AML-193 (cell line): ENCODE data around the gene GRM4.

Source experiments
- DNase-seq, 2 experiments: peaks; one replicate each; lab custom pipeline; 2025; lab: John Stamatoyannopoulos, UW

The GRM4 gene

DNA sequence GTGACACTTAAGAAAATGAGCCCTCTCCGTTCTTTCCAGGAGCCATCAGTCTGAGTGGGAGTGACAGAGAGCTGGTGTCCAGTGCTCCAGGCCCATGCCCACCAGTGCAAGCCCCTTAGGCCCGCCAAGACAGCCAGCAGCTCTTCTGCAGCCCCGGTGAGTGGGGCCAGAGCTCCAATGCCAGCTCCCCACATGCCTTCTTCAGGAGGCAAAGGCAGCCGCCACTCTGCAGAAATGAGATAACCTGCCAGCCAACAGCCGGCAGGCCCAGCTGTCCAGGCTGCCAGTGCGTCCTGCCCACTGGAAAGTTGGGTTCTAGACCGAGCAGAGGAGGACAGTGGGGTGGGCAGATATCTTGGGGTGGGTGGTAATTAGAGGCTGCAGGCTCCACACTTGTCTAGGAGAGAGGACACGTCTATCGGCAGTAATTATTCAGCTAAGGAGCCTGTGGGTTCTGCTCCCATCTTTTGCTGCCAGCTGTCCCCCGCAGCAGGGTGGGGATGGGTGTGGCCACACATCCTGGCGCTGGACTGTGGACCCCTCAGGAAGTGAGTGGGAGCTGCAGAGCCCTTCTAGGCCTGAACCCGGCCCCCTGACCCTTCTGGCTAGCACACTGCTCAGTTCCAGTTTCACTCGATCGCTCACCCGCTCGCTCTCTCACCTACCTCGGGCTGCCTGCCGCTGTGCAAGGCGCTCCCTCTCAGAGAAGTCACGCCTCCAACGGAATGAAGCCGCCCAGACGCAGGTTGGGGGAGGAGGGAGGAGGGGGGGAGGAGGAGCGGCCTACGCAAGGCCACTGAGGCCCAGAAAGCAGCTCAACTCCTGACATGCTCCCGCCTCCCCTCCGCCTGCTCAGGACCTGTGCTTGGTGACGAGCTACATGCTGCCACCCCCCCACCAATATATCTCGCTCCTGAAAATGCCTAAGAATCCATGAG is 3.6 kb downstream of the GRM4 start:
- no peak for DNase-seq

DNA sequence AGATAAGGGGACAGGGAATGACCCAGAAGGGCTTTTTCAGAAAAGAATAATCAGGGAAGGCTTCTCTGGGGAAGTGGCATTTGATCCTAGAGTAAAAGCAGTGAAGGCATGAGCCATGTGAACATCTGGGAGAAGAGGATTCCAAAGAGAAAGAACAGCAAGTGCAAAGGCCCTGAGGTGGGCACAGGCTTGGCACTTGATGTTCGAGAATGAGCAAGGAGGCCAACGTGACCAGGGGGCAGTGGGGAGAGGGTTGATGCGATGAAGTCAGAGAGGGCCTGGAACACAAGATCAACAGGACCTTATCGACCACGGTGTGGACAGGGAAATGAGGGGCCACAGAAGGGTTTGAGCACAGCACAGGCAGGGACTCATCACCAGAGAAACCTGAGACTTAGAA is 5.8 kb downstream of the GRM4 start:
- no peak for DNase-seq

DNA sequence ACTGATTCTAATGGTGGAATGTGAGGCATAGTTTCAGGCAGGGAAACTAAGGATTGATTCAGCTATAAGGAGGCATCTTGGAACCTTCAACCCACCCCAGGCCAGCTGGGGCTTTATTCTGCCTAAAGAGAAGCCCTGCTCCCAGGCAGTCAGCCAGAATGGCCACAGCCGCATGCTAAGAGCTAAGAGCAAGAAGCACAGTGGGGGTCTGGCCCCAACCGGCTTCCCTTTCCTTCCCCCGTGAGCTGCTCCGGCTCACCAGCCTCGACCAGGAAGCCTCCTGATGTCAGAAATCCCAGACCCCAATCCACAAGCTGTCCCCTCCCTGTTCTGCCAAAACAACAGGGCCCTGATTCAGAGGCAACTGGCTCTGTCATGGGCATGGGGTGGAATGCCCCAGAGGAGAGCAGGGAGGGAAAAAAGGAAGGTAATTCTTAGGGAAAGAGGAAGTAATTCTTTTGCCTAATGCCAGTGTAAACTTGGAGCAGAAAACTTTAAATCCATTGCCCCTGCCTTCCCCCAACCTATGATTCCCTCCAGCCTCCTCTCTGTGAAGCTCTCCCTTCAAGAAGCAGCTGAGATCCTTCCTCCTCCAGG is 6.9 kb downstream of the GRM4 start:
- DNase-seq = no peak

DNA sequence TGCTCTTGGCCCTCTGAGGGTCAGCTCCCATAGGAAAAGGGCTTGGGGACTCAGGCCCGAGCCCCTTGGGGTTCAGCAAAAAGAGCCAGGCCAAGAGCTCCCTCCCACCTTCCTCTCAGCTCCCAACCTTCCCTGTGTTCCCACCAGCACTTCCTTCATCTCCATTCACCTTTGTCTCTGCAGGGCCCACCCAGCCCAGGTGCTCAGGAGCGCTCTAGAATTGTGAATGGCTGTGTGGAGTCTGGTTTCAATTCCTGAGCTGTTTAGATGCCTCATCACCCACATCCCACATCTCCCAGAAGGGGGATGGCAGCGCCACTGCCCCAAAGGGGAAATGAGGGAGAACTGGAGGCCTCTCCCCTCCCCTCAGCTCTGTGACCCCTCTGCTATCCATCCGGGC is 7.7 kb downstream of the GRM4 start:
- DNase-seq = no peak

DNA sequence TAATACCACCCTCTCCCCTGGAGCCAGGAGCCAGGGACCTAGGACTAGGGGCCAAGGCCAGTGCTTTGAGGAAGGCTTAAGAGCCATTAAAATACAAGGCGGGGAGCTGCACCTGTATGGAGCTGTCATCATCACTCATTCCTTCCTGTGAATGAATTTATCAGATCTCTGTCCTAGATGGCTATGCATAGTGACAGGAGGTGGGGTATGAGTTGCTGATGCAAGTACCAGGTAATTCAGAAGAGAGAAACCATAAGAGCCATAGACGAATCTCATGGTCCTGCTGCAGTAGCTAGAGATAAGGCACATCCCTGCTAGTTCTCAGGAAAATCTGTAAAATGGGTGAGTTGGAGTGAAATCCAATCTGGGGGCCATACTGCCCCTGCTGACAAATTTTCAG is 10.3 kb downstream of the GRM4 start:
- no peak for DNase-seq

DNA sequence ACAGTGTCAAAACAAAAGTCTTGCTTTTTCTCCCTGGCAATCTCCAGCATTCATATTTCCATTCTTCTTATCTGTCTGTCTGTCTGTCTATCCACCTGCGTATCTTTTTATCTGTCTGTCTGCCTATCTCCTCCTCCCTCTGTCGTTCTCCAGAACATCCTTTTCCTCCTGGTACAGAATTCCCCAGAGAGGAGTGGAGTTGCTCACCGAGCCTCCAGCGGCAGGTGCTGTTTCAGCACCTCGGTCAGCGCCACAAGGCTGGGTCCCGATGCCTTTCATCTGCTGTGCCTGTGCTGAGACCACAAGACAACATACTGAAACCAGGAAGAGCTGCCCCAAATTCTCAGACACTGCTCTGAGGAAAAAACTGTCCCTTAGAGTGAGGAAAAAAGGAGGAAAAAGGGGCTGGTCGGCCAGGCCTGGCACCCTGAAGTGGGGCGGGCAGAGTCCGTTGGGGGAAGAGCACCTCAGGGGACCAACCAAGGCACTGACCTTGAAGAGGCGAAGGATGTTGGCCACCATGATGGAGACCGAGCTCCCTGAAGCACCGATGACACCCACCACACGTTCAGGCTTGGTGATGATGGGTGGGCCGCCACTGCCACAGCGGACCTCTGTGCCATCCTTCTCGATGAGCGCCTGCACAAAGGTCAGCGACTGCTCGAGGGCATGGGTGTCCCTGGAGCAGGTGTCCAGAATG is 13.3 kb downstream of the GRM4 start:
- DNase-seq = peak in 1 of 2 experiments; percentile 9

DNA sequence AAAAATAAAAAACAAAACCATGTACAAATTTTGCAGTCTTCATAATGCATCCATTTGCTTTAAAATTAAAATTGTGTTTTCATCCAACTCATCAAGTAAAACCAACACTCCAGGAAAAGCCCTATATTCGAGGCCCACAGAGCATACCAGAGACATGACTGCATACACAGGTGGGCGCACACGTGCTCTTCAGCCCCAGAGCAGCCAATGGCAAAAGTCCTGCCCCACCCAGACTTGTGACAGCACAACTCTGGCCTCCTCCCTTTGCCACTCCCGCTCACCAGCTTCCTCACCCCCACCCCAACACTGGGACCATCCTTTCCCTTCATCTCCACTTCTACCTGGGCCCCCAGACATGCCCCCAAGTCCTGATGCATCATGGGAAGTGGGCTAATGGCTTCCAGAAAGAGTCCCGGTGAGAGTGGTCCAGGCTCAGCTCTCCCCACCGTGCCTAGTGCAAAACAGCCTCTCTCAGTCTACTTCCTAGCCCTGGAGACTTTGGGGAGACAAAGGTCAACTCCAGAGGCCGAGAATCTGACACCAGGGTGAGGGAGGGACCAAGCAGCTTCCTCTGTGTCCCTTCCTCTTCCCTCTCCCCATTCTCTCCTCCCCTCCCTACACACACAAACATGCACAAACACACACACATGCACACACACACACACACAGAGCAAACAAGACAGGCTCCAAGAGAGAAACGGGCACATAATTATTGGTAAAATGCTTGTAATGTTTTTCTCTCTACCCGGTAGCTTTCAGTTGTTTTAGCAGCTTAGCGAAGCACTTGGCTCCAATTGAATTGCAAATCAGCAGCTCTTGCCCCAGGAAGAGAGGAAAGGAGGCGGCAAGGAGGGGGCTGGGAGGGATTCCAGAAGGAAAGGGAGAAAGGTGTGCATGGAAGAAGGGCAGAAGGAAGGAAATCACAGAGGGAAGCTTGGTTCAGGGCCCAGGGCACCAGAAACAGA is 14.3 kb downstream of the GRM4 start:
- DNase-seq = no peak

DNA sequence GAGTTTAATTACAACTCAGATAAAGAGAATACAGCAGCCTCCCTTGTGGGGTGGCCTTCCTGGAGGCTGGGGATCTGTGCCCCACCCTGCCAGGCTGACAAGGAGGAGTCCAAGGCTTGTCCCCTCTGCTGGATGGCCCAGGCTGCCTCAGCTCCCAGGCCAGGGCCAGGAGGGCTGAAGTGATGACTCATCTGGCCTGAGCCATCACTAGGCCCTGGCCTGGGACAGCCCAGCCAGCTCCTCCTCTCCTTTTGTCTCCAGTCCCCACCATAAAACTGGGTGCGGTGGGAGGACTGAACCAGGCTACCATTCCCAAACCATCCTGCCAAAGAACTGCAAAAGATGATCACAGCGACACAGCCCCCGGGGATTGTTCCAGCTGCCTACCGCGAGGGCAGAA is 15.0 kb downstream of the GRM4 start:
- no peak for DNase-seq

DNA sequence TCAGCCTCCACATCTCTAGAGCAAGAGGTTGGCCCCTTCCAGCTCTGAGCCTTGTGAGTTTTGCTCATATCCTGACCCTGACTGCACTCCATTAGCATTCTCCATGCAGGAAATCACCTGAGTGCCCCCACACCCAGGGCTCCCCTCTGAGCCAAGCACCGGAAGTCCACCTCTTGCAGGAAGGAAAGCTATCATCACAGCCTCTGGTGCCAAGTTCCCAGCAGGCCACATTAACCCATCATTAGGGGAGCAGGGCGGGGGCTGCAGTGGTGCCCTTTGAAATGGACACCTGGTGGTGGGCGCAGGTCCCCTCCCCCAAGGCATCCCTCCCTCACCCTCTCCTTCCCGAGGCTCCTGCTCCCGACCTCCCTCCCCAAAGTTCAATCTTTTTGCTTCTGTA is 16.1 kb downstream of the GRM4 start:
- no peak for DNase-seq

DNA sequence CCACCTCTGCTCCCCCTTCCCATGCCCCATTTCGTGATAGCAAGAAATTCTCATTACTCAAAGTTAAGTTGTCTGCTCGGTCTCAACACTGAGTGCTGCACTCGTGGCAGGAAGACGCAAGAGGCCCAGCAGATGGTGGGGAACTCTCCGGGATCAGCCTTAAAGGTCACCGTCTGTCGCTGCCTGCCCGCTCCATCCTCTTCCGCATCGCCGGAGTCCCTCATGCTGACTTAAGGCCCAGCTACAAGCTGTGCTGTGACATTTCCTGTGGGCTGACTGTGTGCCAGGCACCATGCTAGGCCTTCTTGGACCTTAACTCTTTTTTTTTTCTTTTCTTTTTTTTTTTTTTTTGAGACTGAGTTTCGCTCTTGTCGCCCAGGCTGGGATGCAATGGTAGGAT is 17.8 kb downstream of the GRM4 start:
- DNase-seq = no peak

DNA sequence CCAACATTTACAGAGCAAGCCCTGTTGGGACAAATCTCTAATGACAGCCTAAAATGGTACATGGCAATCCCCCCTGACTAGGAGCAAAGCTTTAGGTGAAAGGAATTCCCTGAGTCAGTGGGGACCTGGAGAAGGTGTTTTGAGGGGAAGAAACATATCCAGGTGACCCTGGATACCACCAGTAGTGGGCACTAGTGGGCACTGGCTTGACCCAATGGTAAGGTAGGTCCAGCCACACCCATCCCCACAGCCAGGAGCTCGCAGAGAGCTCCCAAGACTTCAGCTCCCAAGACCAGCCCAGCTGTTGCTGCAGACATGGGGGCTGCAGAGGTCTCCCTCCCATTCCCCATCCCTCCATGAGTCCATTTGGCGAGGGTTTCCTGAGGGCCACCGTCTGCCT is 19.5 kb downstream of the GRM4 start:
- DNase-seq = no peak

DNA sequence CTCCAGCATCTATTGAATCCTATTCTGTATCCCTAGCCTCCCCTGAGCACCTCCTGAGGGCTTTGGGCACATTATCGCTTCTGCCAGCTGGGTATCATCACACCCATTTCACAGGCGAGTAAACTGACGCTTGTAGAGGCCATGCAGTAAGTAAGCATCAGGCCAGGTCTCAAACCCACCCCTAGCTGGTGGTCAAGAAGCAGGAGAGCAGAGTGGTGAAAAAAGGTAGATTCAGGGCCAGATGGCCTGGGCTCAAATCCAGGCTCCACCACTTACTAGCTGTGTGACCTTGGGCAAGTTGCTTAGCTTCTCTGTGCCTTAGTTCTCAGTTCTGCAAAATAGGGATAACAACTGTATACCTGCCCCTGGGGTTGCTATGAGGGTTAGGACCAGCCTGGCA is 19.9 kb downstream of the GRM4 start:
- DNase-seq = no peak

DNA sequence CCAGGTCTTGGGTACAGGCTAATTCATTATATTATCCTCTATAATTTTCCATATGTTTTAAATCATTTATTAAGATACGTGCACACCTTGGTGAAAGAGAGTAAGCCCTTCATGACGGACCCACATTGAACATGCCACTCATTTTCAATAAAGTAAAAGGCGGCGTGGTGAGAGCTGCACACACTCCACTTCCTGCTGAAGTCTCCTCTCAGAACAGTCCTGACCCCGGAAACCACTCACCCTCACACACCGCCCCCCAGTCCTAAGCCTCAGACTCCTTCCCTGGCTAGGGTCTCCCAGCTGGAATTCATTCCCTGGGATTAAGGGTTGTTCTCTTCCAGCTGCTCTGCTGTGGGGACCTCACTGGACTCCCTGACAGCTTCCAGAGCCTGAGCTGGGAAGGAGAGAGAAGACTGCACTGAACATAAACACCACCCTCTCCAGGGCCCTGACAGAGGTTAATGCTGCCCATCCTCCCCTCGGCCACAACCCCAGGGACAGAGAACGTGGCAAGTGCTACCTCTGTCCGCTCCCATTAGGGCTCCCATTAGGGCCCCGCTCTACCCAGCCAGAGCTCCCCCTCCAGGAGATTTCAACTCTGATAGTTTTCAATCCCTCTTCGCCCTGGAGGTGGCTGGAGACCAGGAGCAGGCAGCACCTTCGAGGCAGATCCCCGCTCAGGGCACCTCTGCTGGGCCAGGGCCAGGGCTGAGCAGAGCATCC is 24.8 kb downstream of the GRM4 start:
- no peak for DNase-seq

DNA sequence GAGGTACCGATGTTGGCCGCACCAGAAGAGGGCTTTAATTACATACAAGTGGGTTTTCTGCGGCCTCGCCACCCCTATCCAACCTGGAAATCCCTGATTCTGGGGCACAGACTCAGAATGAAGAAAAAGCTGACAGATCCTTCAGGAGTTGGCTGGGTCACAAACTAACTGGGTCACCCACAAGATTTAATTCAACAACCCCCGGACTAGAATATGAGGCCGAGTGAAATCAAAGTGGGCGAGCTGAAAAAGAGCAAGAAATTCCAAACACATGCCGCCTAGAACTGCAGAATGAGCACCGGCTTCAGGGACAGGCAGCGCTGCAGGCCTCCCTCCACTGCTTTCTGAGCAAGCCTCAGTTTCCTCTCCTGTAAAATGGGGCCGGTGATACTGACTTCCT is 30.0 kb downstream of the GRM4 start:
- no peak for DNase-seq

DNA sequence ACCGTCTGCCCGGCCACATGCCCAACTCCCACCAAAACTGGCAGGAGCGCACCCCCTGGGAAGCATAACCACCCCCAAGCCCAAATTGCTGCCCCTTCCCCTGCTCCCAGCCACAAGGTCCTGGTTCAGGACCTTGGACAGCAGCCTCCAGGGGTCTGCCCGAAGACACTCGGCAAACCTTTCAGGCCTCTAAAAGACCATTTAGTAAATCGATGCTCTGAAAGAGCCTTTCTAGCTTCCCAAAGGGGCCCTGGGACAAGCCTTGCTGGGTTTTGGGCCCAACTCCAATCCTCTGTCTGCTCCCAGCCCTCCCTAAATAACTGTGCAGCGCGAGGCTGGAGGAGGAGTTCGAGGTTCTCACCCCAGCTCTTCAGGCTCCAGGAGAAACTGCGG is 30.5 kb downstream of the GRM4 start:
- no peak for DNase-seq

DNA sequence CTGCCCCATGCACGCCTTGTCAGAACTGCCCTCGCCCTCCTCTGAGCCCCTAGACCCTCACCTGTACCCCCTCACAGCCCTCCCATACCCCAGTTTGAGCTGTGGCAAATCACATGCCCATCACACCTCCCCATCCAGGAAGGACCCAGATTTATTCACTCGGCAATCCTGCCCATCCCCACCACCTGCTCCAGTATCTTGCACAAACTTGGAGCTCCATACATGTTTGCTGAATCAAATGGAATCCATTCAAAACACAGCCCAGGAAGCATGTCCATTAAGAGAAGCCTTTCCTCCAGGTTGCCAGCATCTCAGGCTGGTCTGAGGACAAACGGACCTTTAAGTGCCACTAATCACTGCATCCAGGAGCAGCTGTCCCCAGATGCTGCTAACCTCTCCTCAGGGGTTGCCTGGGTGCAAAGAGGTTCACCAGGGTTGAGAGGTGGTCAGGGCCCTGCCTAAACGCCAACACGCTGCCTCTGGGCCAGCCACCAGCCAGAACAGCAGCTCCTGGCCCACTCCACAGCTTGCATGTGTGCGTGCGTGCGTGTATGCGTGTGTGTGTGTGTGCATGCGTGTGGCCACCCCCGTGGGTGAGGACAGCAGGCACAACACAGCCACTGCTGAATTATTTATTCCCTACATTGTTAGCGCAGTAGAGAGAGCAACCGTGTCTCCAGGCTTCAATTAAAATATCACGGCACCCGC is 31.0 kb downstream of the GRM4 start:
- DNase-seq = no peak

DNA sequence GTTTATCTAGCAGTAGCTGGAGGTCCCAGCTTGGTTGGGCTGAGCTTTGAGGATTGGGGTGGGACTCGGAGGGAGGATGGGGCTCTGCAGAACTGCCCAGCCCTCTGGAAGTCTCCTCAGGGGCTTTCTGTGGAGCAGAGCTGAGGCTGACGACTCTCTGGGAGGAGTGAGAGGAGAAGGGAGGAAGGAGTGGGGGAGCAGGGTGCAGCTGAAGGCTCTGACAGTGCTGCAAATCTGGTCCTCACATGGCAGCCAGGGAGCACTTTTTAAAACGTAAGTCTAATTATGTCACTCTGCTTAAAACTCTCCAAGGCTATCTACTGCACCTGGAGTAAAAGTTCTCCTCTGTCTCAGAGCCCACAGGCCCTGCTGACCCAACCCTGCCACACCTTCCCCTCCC is 32.4 kb downstream of the GRM4 start:
- DNase-seq = no peak

DNA sequence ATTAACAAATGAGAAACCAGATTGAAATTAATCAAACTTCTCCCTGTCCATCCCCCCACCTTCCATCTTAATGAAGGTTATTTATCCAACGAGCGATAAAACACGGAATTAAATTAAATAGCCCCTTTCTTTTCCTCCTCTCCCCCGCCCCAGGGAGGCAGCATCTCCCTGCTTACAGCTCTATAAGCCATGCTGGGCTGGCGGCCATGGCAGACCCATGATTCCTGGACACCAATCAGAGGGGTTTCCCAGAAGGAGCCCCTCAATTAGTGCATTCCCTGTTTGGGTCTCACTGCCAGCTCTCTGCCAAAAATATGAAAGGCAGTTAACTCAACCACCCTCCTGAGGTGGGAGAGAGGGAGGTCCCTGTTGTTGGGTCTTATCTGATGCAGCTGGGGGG is 33.8 kb downstream of the GRM4 start:
- DNase-seq = no peak

DNA sequence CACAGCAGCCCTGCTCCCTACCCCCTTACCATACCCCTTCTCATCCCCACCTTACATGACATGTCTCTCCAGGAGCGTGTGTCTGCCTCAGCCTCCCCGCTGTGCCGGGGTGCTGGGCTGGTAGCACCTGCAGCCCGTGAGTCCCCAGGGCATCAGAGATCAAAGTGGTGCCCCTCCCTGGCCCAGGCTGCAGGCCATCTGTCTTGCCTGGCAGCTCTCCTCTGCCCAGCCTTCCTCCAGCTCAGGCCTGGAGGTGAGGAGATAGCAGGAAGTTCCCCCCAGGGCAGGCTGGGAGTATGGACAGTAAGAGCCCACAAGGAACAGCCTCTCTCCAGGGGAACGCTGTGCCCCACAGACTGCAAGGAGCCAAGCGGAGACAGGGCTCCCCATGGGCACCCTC is 35.3 kb downstream of the GRM4 start:
- no peak for DNase-seq

DNA sequence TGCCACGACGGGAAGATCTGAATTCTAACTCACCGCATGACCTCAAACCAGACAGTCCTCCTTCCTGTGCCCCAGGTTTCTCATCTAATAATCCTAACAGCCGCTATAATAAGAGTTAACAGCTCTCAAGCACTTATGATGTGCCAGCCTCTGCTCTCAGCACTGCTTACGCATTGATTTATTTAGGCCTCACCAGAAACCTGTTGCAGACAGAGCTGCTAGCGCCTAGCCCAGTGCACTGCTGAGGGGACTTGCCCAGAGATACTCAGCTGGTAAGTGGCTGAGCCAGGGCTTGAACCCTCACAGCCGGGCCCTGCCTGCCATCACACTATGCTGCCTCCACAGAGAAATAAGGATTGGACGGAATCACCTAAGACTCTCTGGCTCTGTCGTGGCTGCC is 37.7 kb downstream of the GRM4 start:
- DNase-seq = no peak

DNA sequence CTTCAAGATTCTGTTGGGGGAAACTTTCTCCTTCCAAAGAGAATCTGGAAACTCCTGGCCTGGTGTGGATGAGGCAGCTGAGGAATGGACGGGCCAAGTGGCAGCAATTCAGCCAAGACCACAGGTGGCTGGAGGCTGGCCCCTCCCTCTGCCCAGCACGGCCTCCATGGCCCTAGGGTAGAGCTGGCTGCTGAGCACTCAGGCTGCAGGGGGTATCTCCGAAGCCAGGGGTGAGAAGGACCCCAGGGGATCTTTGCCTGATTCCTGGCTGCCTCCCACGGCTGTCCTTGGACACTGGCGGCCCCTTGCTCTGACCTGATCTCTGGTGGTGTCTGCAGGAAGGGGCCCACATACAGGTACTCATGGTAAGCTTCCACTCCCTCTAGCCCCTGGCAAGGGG is 39.0 kb downstream of the GRM4 start:
- no peak for DNase-seq
